OCI-LY1 (cell line): ENCODE data around the gene ALS2CL.

Source experiments
- H2AFZ ChIP-seq: fragments of 200-600 bp; sonication (generic), shearing (Covaris generic); 2 replicates; pipeline ENCODE4 v1.6.0; 2014; ENCODE audit warnings: antibody characterized with exemption, mild to moderate bottlenecking, low read length
- H3F3A ChIP-seq: fragments of 200-600 bp; sonication (generic), shearing (Covaris generic); 2 replicates; pipeline ENCODE4 v1.6.0; 2014; ENCODE audit warnings: mild to moderate bottlenecking, antibody characterized with exemption, low read length, moderate library complexity; ENCODE audit not compliant: insufficient read depth
- H3K27ac ChIP-seq: fragments of 200-600 bp; sonication (generic); 2 replicates; pipeline ENCODE4 v1.5.1; 2014; ENCODE audit warnings: low read length, mixed run types, mild to moderate bottlenecking, low read depth; ENCODE audit not compliant: poor library complexity, severe bottlenecking
- H3K27me3 ChIP-seq: fragments of 200-600 bp; sonication (generic); 2 replicates; pipeline ENCODE4 v1.6.0; 2014; ENCODE audit warnings: antibody characterized with exemption, mild to moderate bottlenecking, low read length, moderate library complexity; ENCODE audit not compliant: insufficient read depth
- H3K36me3 ChIP-seq: fragments of 200-600 bp; sonication (generic); 2 replicates; pipeline ENCODE4 v1.6.1; 2014; ENCODE audit warnings: mild to moderate bottlenecking, antibody characterized with exemption, low read length, moderate library complexity, mixed read lengths; ENCODE audit not compliant: insufficient read depth
- H3K4me1 ChIP-seq: fragments of 200-600 bp; sonication (generic); 2 replicates; pipeline ENCODE4 v1.5.1; 2014; ENCODE audit warnings: mild to moderate bottlenecking, low read length, moderate library complexity; ENCODE audit not compliant: insufficient read depth, severe bottlenecking
- H3K4me2 ChIP-seq: fragments of 200-600 bp; sonication (generic), shearing (Covaris generic); 2 replicates; pipeline ENCODE4 v1.6.1; 2014; ENCODE audit warnings: low read length
- H3K4me3 ChIP-seq: fragments of 200-600 bp; sonication (generic); 2 replicates; pipeline ENCODE4 v1.5.1; 2014; ENCODE audit warnings: low read length, low read depth, mild to moderate bottlenecking, mixed read lengths; ENCODE audit not compliant: poor library complexity, severe bottlenecking
- H3K79me2 ChIP-seq: fragments of 200-600 bp; shearing (Covaris generic); 2 replicates; pipeline ENCODE4 v1.6.1; 2016; ENCODE audit warnings: mixed run types, low read length, mixed read lengths; ENCODE audit not compliant: insufficient read depth
- H3K9ac ChIP-seq: fragments of 200-600 bp; sonication (generic), shearing (Covaris generic); 2 replicates; pipeline ENCODE4 v1.6.1; 2014; ENCODE audit warnings: mild to moderate bottlenecking, low read length, mixed read lengths
- H3K9me2 ChIP-seq: fragments of 200-600 bp; sonication (generic), shearing (Covaris generic); 2 replicates; pipeline ENCODE4 v1.6.1; 2014; ENCODE audit warnings: low read depth, mild to moderate bottlenecking, low read length, mixed read lengths
- H3K9me3 ChIP-seq: fragments of 200-600 bp; shearing (Covaris generic); 2 replicates; pipeline ENCODE4 v1.6.1; 2014; ENCODE audit warnings: low read length, mixed read lengths
- H4K20me1 ChIP-seq: fragments of 200-600 bp; sonication (generic), shearing (Covaris generic); 2 replicates; pipeline ENCODE4 v1.6.0; 2016; ENCODE audit warnings: mild to moderate bottlenecking, low read length; ENCODE audit not compliant: insufficient read depth
- EZH2 ChIP-seq: fragments of 200-600 bp; sonication (generic), shearing (Covaris generic); IDR thresholded peaks from 2 replicates; pipeline ENCODE4 v1.8.0; 2017; ENCODE audit warnings: borderline replicate concordance, mixed run types, mild to moderate bottlenecking, antibody characterized with exemption, low read length, moderate library complexity, mixed read lengths
- TF ChIP-seq, protein P1 (sequence below): fragments of 200-600 bp; sonication (generic), shearing (Covaris generic); IDR thresholded peaks from 2 replicates; pipeline ENCODE4 v1.5.1; 2017; ENCODE audit warnings: mild to moderate bottlenecking, antibody characterized with exemption, low read length, moderate library complexity, mixed read lengths

The ALS2CL gene

DNA sequence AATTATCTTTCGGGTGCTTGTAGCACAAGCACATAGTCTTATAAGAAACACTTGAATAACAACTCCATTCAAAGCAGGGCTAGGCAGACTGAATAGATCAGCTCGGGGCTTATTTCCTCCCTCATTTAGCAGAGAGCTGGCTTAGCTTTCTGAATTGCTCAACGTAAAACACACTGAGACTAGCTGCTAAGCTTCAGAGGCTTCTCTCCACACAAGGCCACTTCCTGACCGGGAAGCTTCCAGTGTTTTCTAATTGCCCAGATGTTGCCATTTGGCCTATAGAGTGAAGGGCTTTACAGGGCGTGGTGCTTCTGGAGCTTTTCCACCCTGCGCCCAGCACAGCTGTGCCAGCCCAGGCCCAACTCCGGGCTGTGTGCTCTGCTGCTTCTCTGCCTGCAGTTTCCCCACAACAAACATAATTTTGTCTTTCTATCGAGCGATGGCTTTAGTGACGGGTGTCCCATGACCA lies 64.5 kb downstream of the ALS2CL start:
- H3K4me2 ChIP-seq = no peak overlapping the region
- no peaks in the 10 kb centered on the region for H3K9me3 ChIP-seq
- no peak overlapping the region for H2AFZ ChIP-seq
- H3K9ac ChIP-seq = no peak overlapping the region
- no peaks in the 10 kb centered on the region for H3K4me1 ChIP-seq
- no peak for TF ChIP-seq EZH2
- TF ChIP-seq, protein P1, sequence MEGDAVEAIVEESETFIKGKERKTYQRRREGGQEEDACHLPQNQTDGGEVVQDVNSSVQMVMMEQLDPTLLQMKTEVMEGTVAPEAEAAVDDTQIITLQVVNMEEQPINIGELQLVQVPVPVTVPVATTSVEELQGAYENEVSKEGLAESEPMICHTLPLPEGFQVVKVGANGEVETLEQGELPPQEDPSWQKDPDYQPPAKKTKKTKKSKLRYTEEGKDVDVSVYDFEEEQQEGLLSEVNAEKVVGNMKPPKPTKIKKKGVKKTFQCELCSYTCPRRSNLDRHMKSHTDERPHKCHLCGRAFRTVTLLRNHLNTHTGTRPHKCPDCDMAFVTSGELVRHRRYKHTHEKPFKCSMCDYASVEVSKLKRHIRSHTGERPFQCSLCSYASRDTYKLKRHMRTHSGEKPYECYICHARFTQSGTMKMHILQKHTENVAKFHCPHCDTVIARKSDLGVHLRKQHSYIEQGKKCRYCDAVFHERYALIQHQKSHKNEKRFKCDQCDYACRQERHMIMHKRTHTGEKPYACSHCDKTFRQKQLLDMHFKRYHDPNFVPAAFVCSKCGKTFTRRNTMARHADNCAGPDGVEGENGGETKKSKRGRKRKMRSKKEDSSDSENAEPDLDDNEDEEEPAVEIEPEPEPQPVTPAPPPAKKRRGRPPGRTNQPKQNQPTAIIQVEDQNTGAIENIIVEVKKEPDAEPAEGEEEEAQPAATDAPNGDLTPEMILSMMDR = no peak
- no peaks in the 10 kb centered on the region for H3K79me2 ChIP-seq
- H3F3A ChIP-seq = no peaks in the 10 kb centered on the region
- H3K36me3 ChIP-seq = no peaks in the 10 kb centered on the region
- no peaks in the 10 kb centered on the region for H4K20me1 ChIP-seq
- H3K27me3 ChIP-seq = no peaks in the 10 kb centered on the region
- H3K27ac ChIP-seq = no peak overlapping the region
- no peaks in the 10 kb centered on the region for H3K9me2 ChIP-seq
- no peak overlapping the region for H3K4me3 ChIP-seq

DNA sequence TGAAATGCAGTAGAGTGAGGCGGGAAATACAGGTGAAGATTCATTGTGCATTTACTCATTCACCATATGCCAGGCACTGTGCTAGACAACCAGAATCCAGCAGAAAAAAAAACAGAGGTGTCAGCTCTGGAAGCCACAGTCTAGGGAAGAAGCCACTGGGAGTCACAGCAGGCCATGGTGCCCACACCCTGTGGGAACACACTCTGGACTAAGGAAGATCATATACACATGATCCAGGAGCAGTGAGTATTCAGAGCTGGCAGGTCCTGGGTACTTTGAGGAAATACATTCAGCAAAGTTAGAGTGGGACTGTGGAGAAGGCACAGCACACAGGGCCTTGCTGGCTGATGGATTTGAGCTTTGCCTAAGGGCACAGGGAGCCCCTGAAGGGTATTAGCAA lies 66.4 kb downstream of the ALS2CL start:
- no peak overlapping the region for H3K4me2 ChIP-seq
- no peaks in the 10 kb centered on the region for H3K79me2 ChIP-seq
- no peak for TF ChIP-seq EZH2
- TF ChIP-seq, protein P1 = no peak
- H3K4me3 ChIP-seq = no peak overlapping the region
- H3K36me3 ChIP-seq = no peaks in the 10 kb centered on the region
- no peak overlapping the region for H3K9ac ChIP-seq
- H3K9me2 ChIP-seq = no peaks in the 10 kb centered on the region
- H3K4me1 ChIP-seq = no peaks in the 10 kb centered on the region
- no peak overlapping the region for H2AFZ ChIP-seq
- H3K27ac ChIP-seq = no peak overlapping the region
- no peaks in the 10 kb centered on the region for H3F3A ChIP-seq
- no peaks in the 10 kb centered on the region for H4K20me1 ChIP-seq
- no peaks in the 10 kb centered on the region for H3K9me3 ChIP-seq
- no peaks in the 10 kb centered on the region for H3K27me3 ChIP-seq

DNA sequence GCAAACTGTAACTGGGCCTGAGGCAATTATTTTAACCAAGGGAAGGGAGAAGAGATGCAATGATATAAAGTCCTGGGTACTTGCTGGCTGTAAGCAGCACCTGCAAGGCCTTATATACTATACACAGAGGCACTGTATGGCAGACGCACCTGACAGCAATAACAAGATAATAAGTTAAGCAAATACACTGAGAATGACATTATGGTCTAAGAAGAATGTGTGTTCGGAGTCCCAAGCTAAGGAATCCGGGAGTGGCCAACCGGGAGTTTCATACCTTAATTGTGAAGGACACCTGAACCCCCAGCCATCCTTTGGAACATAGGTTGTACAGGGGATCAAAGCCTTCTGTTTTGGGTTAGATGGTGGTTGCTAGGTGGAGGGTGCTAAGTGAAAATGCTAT lies 67.4 kb downstream of the ALS2CL start:
- Histone ChIP-seq H3K36me3 (no peaks in the 10 kb centered on the region), H3F3A (no peaks in the 10 kb centered on the region), H3K9ac (no peak overlapping the region), H4K20me1 (no peaks in the 10 kb centered on the region), H3K79me2 (no peaks in the 10 kb centered on the region), H3K4me3 (no peak overlapping the region), H2AFZ (no peak overlapping the region), H3K4me2 (no peak overlapping the region), H3K27ac (no peak overlapping the region), H3K27me3 (no peaks in the 10 kb centered on the region), H3K4me1 (no peaks in the 10 kb centered on the region), H3K9me3 (no peaks in the 10 kb centered on the region), H3K9me2 (no peaks in the 10 kb centered on the region)
- no peak for TF ChIP-seq EZH2
- TF ChIP-seq, protein P1 = no peak
